Skeletal muscle cell (primary cell): ENCODE measurements around the gene PNLIPRP2.

Experiments
- DNase-seq: peaks from one replicate; pipeline ENCODE4 v3.0.0-alpha.2; 2010; ENCODE audit warnings: low read depth
- H3K4me3 ChIP-seq: 2 replicates; pipeline ENCODE4 v1.5.1; 2011; ENCODE audit warnings: low read depth, mild to moderate bottlenecking, control low read depth, low read length, moderate library complexity

The PNLIPRP2 gene

GRCh38 chr10:116636976-116637375, 16.2 kb downstream of the PNLIPRP2 start:
- DNase-seq = no peak
- no peak overlapping the region for H3K4me3 ChIP-seq

DNA sequence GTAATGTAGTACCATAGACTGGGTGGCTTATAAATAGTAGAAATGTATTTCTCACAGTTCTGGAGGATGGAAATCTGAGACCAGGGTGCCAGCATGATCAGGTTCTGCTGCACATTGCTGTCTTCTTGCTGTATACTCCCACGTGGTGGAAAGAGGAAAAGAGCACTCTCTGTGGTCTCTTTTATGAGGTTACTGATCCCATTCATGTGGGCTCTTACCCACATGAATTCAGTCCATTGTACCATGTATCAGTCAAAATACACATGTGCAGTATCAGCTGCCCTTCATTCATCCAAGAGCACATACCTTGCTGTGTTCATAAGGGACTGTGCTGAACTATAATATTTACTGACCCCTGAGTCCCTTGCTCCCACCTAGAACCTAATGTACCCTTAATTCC, 17.1 kb downstream of the PNLIPRP2 start:
- no peak for DNase-seq

GRCh38 chr10:116646502-116646901, 25.7 kb downstream of the PNLIPRP2 start:
- DNase-seq = no peak
- no peak overlapping the region for H3K4me3 ChIP-seq

More for the DNA sequence above, 17.1 kb downstream of the PNLIPRP2 start:
- H3K4me3 ChIP-seq = no peak overlapping the region

DNA sequence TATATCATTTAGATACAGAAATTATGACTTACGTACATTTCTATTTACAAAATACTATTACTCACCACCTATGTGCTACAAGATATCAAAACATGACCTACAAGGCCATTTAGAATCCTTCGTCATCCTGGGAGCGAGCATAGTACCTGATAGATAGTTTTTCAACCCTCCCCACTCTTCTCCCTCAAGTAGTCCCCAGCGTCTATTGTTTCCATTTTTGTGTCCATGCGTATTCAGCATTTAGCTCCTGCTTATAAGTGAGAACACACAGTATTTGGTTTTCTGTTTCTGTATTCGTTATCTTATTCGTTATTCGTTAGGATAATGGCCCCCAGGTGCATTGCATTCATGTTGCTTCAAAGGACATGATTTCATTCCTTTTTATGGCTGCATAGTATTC, 28.1 kb downstream of the PNLIPRP2 start:
- no peak overlapping the region for H3K4me3 ChIP-seq

DNA sequence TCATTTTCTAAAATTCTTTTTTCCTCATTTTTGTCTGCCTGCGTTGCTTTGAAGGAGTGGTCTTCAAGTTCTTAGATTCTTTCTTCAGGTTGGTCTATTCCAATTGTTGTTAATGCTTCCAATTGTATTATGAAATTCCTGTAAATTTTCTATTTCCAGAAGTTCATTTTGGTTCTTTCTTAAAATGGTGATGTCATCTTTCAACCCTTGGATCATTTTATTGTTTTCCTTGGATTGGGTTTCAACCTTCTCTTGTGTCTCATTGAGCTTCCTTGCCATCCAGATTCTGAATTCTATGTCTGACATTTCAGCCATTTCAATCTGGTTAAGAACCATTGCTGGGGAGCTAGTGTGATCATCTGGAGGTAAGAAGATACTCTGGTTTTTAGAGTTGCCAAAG, 33.1 kb downstream of the PNLIPRP2 start:
- no peak for DNase-seq
- no peak overlapping the region for H3K4me3 ChIP-seq

More for the DNA sequence above, 28.1 kb downstream of the PNLIPRP2 start:
- DNase-seq = no peak

GRCh38 chr10:116654816-116655215, 34.1 kb downstream of the PNLIPRP2 start:
- DNase-seq = no peak
- H3K4me3 ChIP-seq = no peak overlapping the region

- H3K4me3 ChIP-seq = no peak overlapping the region
- DNase-seq = no peak
Observed at GRCh38 chr10:116655568-116655967, 34.8 kb downstream of the PNLIPRP2 start.

DNA sequence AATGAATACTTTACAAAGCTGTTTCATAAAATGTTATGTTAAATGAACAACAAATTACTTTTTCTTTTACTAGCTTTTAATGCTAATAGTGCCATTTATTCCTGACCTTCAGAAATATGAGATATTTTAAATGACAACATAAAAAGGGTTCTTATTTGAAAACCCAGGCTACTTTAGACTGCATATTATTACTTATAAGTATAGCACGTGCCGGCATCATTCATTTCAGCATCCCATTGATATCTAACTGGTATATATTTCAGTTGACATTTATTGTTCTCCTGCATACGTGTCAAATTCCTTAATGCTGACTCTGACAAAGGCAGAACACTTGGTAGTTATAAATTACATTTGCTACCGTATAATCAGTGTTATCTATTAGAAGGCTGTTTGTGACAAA, 35.3 kb downstream of the PNLIPRP2 start:
- DNase-seq = no peak
- H3K4me3 ChIP-seq = no peak overlapping the region

GRCh38 chr10:116657863-116658551, 37.3 kb downstream of the PNLIPRP2 start:
- no peak for DNase-seq
- H3K4me3 ChIP-seq = no peak overlapping the region

DNA sequence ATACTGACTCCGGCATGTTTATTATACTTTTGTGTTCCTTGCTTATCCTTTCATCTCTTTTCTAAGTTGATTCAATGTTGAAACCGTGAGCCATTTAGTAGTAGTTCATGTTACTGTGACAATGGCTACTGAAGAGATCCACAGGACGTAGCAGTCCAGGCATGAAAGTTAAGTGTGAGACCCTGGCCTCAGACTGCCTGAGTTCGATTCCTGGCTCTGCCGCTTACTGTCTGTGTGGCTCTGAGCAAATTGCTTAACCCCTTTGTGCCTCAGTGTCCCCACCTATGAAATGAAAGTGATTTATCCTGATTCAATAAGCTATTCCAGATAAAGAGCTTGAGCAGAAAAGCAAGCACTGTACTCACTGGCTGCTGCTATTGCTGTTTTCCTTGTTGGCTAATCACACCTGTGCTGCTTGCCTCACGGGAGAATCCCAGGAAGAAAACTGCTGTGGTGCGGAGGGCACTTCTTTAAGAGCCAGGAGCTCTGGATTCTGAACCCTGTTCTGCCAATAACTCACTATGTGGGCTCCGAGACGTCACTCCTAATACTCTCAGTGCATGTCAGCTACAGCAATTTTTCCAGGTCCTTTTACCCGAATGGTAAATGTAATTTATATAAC, 38.4 kb downstream of the PNLIPRP2 start:
- H3K4me3 ChIP-seq = no peak overlapping the region
- DNase-seq = no peak

DNA sequence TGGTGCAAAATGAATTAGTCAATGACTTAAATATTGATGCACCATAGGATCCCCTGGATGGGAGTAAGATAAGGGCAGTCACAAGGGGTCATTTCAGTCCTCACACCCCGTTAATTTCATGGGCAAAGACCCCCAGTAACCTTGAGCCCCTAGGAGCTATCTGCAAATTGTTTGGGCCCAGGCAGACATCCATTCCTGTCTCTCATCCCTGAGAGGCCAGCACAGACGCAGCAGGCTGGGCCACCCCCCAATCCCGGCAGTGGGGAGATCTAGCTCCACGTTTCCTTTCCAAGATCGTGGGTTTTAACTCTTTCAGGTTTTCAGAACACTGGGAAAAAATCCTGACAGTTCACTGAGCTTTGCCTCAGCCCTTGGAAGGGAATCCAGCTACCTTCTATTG, 40.1 kb downstream of the PNLIPRP2 start:
- no peak for DNase-seq
- no peak overlapping the region for H3K4me3 ChIP-seq

DNA sequence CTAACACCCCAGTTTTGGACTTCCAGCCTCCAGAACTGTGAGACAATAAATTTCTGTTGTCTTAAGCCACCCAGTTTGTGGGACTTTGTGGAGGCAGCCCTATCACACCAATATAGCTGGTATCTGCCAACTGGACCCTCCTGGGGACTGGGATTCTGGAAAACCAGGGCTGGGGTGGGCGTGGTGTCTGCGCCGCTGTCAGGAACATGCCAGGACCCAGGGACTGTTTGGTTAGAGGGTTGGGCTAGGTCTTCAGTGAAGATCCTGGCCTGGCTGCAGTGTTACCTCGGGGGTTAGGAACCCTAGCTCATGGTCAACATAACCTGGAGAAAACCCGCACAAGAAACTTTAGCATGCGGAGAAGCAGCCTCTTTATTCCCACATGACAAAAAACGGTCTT, 42.6 kb downstream of the PNLIPRP2 start:
- H3K4me3 ChIP-seq = no peak overlapping the region
- no peak for DNase-seq

DNA sequence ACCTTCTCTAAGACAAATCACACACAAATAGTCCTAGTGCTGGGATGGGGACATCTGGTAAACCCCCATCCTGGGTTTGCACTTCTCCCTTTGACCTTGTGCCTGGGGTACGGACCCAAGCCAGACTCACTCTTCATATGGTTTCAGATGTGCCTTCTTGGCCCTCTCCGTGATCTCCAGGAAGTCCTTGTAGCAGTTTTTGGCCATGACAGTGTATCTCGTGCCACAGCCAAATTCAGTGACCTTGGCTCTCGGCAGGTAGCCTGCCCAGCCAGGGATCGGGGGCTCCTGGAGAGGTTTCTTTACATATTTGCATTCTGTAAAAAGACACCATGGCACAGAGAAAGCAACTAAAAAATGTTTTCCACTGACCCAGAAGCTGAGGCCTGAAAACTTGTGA, 43.9 kb downstream of the PNLIPRP2 start:
- DNase-seq = no peak

GRCh38 chr10:116665541-116666125, 44.9 kb downstream of the PNLIPRP2 start:
- DNase-seq = peak; percentile 33
- no peak overlapping the region for H3K4me3 ChIP-seq

More for the DNA sequence above, 43.9 kb downstream of the PNLIPRP2 start:
- no peak overlapping the region for H3K4me3 ChIP-seq

DNA sequence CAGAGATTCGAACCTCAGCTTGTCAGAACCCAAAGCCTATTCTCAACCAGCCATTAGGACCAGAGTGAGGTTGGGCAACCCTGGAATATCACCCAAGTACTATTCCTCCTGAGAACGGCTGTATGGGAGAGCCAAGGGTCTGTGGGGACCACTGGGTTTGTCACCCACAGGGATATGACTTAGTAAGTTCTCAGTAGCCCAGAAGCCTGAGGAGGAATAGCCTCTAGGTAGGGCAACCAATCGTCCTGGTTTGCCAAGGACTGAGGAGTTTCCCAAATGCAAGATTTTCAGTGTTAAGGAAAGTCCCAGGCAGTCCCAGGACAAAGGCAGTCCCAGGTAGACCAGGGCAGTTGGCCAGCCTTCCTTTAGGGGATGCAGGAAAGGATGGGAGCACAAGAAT, 46.7 kb downstream of the PNLIPRP2 start:
- DNase-seq = no peak
- no peak overlapping the region for H3K4me3 ChIP-seq

- H3K4me3 ChIP-seq = no peak overlapping the region
- no peak for DNase-seq
Observed at GRCh38 chr10:116668018-116668417, 47.3 kb downstream of the PNLIPRP2 start.

DNA sequence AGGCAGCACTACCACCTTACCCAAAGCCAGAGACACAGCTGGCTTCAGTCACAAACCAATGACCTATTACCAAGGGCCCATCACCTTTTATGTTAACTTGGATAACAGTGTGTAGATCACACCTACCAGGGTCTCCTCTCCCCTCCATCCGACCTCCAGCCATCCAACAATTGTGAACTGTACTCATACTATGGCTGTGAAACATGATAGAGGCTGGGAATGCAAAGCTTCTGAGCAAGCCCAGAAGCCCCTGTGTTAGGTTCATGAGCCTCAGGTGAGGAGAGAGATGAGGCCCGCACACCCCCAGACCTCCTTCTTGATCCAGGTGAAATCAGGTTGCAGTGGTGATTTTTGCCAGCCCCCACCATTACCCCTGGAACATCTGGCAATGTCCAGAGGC, 47.7 kb downstream of the PNLIPRP2 start:
- H3K4me3 ChIP-seq = no peak overlapping the region
- no peak for DNase-seq

DNA sequence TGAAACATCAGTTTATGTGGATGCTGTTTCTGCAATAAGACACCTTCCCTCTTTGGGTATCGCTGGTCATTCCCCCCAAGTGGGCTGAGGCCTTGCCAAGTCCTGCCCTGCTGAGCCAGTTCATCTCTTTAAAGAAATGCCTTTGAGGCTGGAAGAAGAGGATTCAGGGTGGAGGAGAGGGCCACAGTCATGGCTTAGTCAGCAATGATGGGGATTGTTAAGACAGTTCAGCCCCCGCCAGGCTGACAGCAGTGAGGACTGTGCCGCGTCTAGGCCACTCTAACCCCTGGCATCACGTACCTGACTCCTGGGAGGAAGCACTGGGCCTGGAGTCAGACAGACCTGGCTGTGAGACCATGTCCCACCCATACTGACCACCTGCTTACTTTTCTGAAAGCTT, 48.3 kb downstream of the PNLIPRP2 start:
- DNase-seq = no peak
- H3K4me3 ChIP-seq = no peak overlapping the region

DNA sequence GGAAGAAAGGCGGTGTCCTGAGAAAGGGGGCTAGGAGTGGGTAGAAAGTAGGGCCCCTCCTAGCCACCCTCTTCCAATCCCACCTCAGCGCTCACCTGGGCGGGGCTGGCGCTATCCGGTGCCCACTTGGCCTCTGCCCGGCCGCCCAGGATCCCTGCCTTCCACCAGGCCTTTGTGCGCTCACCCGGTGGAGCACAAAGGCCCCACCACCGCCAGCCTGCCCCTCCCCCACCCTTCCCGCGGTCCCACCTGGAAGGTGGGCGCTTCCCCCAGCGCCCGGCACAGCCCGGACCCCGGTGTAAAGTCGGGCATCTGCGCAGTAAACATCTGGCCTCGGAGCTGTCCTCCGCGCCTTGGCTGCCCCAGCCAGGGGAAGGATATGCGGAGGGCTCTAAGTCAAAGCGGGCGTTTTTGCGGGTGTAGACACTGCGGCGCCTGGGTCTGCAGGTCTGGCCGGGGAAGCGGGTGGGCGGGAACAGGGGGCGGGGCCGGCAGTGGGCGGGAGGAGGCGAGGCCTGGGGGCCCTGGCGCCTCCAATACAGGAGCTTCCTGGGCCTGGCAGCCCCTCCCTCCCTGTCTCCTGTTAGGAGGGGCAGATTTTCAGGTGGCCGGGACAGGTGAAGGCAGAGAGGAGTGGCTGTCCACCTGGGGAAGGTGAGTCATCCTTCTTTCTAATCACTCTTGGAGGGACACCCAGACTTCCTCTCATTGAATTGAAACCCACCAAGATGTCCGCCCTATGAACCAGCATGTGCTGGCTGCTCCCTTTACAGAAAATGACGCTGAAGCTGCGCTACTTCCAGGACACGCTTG, 49.3 kb downstream of the PNLIPRP2 start:
- H3K4me3 ChIP-seq = peak overlapping the region; percentile 13
- no peak for DNase-seq

- H3K4me3 ChIP-seq = no peak overlapping the region
- no peak for DNase-seq
Observed at GRCh38 chr10:116670706-116671105, 50.0 kb downstream of the PNLIPRP2 start.
